ENCODE measurements around the gene WNT7B. TPM values are rescaled to one million over a fixed set of nuclear protein-coding genes. Genes with fewer than 3 reads are reported as not detected.

Gene WNT7B
- total and polyA plus RNA-seq, 10 donors, result not detected

GRCh38 chr22:45880716-45881523 is 96.0 kb downstream of the WNT7B start:
- WGBS, 5 donors, result 14 to 25% (median 16%) methylated on average over 35 to 49 of the region's 49 CpGs
- no peak overlapping the region for H3K27ac ChIP-seq
- H3K4me3 ChIP-seq, result no peak overlapping the region
- peak; percentile 56 for DNase-seq
- TF ChIP-seq POLR2A (IDR thresholded peaks at IDR 0.05) (no peak), POLR2AphosphoS5 (IDR thresholded peaks at IDR 0.05) (no peak), CTCF (IDR thresholded peaks at IDR 0.05 in 8 of 11, conservative IDR thresholded peaks at IDR 0.05 in 3 of 11) (no peak)
- no peaks in the 10 kb centered on the region for H3K9me3 ChIP-seq
- H3K4me1 ChIP-seq, result peaks cover 0 to 12% (median 4%) of the 10 kb centered on the region in 6 donors
- intact Hi-C loops (cut with DNase I; ENCODE audit: low total_unique reads), result no loop called here
- H3K27me3 ChIP-seq (replicated peaks in 1 of 7), result peaks cover 0 to 98% (median 75%) of the 10 kb centered on the region in 7 donors
- H3K36me3 ChIP-seq, result no peaks in the 10 kb centered on the region

GRCh38 chr22:45880091-45880715 is 96.8 kb downstream of the WNT7B start:
- 22 to 31% (median 28%) methylated on average over 15 to 22 of the region's 22 CpGs for WGBS, 5 donors
- TF ChIP-seq POLR2A (IDR thresholded peaks at IDR 0.05), result no peak
- no peak for TF ChIP-seq POLR2AphosphoS5 (IDR thresholded peaks at IDR 0.05)
- TF ChIP-seq CTCF (IDR thresholded peaks at IDR 0.05 in 8 of 11, conservative IDR thresholded peaks at IDR 0.05 in 3 of 11), result no peak
- intact Hi-C loops (cut with DNase I; ENCODE audit: low total_unique reads), result no loop called here
- H3K27ac ChIP-seq, result no peak overlapping the region
- peaks cover 0 to 91% (median 68%) of the 10 kb centered on the region in 7 donors for H3K27me3 ChIP-seq (replicated peaks in 1 of 7)
- H3K4me1 ChIP-seq, result peaks cover 0 to 12% (median 4%) of the 10 kb centered on the region in 6 donors
- no peaks in the 10 kb centered on the region for H3K36me3 ChIP-seq
- no peaks in the 10 kb centered on the region for H3K9me3 ChIP-seq
- no peak overlapping the region for H3K4me3 ChIP-seq
- DNase-seq, result peak; percentile 66

GRCh38 chr22:45879552-45879949 is 97.4 kb downstream of the WNT7B start:
- intact Hi-C loops (cut with DNase I; ENCODE audit: low total_unique reads), result no loop called here
- TF ChIP-seq POLR2AphosphoS5 (IDR thresholded peaks at IDR 0.05) (no peak), CTCF (IDR thresholded peaks at IDR 0.05 in 8 of 11, conservative IDR thresholded peaks at IDR 0.05 in 3 of 11) (no peak), POLR2A (IDR thresholded peaks at IDR 0.05) (no peak)
- 44 to 72% (median 60%) methylated on average over 6 of the region's 6 CpGs for whole genome bisulfite sequencing, 5 donors
- no peak overlapping the region for H3K27ac ChIP-seq
- H3K9me3 ChIP-seq, result no peaks in the 10 kb centered on the region
- no peaks in the 10 kb centered on the region for H3K36me3 ChIP-seq
- H3K4me3 ChIP-seq, result no peak overlapping the region
- peak; percentile 36 for DNase-seq
- H3K4me1 ChIP-seq, result peaks cover 0 to 12% (median 4%) of the 10 kb centered on the region in 6 donors
- H3K27me3 ChIP-seq (replicated peaks in 1 of 7), result peaks cover 0 to 85% (median 67%) of the 10 kb centered on the region in 7 donors

Measured in spleen (tissue), 11 donors.